Measurements from ENCODE around the gene SLAMF1.
A peak's percentile ranks its signal among the peaks of the same experiment; 100 is the strongest.
"Not testable (repeated sequence)": the region's sequence is repeated elsewhere in the genome, so short reads cannot be mapped to it uniquely, and the experiment has no call there.

Gene SLAMF1

DNA sequence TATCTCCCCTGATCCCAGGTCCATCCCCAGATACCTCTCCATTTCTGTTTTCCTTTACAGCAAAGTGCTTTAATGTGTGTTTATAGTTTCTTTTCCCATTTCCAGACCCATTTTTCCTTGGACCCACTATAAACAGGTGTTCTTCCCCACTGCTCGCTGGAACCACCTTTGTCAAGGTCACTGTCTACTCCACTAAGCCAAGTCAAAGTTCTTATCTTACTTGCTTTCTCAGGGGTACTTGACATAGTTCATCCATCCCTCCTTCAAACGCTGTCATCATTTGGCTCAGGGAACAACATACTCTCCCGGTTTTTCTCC is 8.3 kb downstream of the SLAMF1 start:
- DNase-seq, result no peak

DNA sequence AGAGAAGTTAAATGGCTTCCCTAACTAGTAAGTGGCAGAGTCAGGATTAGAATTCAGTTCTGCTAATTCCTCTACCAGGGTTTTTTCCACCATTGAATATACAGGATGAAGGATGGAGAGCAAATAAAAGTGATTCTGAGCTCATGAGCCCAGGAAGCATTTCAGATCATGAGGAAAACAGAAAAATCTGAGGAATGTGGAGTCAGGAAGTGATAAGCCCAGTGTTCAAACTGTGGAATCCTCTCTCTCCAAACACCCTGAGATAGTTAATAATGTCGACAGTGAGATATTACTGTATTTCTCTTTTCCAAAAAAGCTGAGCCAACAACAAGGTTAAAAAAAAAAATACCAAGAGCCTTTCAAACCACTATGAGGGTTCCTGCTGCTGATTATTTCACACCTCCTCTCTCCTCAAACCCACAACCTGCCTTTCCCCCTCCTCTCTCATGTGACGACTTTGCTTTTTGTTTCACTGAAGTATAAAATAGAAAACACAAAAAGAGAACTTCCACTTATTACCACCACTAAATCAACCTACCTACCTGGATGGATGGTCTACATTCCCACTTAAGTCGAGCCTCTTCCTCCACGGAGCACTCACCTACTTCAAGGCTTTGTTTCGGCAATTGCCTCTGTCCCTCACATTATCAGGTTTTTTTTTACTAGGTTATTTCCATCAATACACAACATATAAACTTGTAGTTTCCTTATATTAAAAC is 8.9 kb downstream of the SLAMF1 start:
- DNase-seq, result peak; percentile 3

DNA sequence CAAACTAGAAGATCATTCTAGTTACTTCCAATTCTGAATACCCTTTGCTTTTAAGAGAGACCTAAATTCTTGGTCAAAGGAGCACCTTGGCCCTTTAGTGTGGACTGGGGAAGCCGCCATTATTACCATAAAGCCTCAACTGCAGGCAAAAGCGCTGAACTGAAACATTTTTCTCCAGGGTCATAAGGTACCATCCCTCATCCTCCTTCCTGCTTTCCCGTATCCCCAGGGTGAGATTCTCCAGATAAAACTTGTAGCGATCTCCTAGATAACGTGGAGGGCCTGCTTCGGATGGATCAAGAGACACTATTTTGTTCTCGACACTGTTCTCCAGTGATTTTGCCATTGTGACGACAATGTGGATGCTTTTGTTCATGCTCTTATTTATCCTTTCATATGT is 9.8 kb downstream of the SLAMF1 start:
- no peak for DNase-seq

DNA sequence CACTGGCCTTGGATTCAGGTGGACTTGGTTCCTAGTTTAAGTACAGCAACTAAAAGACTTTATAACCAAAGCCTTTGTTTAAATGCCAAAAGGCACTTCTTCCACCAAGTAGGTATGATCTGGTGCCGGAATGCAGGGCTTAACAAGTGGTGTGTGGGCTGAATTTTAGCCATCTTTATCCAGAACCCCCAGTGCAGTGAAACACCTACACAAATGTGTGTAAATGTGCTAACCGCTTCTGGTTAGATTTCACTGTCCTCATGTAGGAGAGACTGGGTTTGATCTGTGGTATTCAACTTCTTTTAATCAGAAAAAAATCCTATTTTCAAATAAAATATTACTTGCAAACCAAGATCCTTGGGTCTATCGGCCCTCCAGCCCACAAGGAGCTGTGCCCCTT is 10.3 kb downstream of the SLAMF1 start:
- DNase-seq, result no peak

DNA sequence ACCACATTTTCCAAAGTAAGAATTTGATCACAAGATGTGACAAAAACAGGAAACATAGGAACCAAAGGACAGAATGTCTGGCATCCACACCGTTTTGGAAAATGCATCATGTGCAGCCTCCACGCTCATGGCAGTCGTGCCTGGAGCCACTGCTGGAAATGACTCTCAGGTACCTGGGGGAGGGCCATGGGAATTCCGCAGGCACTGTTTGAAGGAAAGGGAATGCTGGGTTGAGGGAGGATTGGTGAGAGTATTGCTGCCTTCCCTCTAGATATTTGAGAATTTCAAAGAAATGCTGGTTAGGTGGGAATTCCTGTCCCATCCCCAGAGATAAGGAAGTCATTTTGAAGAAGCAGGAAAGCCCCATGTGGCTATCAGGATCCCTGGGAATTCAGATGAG is 10.8 kb downstream of the SLAMF1 start:
- no peak for DNase-seq

DNA sequence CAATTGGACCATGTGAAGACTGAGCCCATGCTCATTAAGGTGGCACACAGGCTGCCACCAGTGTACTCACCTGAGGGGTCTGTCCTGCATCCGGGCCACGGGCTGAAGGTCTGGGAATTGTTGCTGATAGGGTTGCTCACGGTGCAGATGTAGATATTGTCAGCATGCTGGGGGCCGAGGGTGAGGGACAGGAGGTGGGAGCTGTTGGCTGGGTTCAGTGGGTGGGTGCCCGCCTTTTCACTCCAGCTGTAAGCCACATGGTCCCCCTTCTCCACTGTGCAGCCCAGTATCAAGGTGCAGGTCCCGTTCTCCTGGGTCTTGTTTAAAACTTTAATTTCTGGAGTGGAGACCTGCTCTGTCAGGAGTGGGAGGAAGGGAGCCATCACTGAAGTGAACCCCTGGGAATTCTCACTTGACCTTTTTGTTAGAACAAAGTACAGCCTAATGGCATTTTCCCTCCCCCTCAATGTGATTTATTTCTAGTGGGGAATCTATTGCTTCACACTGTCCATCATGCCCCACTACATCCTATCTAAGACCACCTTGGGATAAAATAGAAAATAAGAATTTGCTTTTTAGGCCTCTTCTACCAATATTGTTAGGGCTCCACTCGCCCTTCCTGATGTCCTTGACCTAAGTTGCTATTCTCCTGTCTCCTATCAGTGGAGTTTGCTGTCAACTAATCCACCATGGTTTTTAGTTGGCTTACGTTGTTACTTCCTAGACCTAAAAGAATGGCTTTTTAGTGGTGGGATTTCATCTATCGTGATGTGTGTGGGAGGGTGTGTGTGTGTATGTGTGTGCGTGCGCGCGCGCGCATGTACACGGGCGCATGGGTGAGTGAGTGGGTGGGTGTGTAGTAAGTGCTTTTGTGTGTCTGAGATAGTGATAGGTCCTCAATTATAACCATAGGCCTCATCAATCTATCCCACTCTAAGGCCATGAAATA is 12.0 kb downstream of the SLAMF1 start:
- DNase-seq, result no peak

DNA sequence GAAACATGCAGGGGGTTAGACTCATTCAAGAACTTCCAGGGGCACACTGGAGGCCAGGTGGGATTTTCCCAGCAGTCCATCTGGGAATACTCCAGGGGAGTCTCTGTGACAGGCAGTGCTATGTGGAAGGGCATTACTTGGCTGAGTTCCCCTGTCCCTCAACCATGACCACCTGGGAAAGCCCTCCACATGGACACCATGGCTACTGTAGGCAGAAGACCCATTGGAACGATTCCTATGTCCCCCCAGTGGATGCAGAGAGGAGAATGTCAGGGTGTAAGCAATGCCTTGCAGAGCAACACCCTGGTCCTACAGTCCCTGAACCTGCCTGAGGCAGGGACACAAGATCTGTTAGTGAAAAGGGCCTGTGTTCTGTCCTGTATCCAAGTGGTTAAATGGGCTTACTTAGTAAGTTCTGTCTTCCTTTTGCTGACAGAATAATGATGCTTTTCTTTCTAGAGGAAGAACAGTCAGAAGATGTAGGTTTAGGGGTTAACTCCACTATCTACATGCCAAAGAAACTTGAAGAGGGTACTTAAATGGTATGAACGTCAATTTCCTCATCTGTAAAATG is 13.4 kb downstream of the SLAMF1 start:
- no peak for DNase-seq

DNA sequence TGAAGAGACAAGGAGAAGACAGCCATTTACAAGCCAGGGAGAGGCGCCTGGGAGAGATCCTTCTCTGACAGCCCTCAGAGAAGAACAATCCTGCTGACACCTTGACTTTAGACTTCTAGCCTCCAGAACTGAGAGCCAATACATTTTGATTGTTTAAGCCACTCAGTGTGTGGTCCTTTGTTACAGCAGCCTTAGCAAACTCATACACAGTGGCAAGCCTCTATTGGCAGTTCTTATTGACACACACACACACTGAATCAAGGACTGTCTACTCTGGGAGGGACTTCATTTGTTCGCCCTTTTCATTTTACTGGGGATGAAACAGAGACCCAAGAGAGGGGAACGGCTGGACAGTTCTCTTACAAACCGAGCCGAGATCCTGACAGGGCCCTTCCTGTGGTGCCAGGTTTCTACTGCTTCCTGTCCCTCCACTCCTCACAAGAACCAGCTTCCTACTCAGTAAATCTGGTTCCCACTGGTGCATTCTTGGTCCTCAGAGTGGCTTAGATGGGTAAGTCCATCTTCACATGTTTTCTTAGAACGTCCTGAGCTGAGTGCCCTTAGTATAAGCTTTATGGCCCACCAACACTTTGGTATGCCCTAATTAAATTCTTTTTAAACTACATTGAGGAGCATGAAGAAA is 14.7 kb downstream of the SLAMF1 start:
- no peak for DNase-seq

DNA sequence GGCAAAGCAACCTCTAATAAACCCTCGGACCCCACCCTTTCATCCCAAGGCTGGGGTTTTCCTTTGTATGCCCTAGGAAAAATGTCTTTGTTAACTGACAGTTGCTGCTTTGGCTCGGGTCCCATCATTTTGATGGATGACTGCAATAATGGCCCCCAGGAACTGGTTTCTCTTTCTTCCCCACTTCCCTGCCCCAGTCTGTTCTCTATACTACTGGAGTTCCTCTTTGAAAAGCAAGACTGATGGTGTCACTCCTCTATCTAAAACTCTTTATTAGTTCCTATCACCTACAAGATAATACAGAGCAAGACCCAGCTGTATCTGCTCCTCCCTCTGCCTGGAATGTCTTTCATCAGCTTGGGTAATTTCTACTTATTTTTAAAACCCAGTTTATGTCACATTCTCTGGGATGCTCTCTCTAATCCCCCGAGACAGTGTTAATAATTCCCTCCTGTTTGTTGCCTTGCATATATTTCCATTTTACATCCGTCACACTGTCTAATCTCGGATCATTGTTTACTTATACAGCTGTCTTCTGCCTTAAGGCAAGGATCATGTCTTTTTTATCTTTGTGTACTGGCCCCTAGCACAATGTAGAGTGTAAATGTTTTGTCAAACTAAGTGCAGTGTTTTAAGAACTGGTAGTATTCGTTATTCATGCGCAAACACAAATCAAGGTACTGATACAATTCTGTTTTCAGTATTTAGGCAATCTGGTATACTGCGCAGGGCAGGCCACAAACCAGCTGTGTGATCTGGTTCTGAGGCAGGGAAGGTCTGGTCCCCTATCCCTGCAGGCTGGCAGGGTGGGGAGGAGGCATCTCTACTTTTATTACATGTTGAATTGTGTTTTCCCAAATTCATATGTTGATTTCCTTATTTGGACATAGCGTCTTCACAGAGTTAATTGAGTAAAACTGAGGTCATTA is 16.1 kb downstream of the SLAMF1 start:
- DNase-seq, result no peak

DNA sequence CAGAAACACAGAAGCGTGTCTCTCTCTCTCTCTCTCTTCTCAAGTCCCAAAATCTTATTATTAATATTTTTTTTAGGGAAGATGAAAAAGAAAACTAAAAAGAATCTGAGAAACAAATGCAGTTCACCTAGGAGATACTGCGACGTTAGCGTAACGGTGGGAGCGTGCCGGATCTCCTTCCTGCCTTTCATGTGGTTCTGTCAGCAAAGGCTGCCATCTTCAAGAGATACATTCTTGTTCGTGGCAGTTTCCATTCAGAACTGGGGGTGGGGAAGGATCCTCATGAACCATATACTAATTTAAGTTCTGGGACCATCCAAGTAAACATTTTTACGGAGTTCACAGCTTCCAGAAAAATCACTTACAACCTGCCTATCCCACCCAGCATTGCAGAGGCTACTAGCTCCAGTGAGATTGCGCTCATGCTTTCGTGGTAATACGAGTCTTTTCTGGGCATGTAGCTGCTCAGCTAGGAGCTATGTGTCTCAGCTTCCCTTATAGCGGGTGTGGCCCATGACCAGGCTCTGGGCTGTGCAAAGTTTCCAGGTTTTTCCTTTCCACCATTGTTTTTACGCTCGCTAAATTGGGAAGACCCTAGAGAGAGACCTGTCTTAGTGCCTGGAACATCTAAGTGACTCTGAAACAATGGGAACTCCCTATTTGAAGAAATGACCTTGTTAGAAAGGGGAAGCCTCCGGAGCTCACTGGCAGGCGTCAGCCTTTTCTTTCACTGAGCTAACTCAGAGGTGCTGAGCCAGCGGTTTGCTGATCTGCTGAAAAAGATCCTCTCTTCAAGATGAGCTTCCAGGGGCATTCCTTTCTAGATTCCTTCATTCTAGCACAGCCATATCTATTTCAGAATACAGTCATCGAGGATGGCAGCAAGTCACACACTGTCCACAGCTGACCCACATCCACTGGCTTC is 17.3 kb downstream of the SLAMF1 start:
- no peak for DNase-seq

DNA sequence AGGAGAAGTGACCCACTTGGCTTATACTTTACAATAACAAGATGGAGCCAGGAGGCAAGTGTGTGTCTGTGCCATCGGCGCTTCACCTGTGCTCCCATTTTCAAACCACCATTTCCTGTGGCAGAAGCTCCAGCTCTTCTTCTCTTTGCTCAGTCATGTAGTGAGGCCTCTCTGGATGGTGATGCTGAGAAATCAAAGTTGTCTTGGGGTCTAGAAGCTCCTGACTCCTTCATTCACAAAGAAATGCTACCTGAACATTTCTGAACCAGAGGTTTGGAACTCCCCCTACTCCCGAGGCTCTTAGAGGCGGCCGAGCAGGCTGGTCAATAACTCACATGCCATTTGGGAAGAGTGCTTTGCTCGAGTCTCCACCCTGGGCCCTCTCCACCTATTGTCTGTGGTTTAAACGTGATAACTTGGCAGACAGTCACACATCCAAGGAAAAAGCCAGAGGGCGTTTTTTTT is 18.0 kb downstream of the SLAMF1 start:
- DNase-seq, result no peak

DNA sequence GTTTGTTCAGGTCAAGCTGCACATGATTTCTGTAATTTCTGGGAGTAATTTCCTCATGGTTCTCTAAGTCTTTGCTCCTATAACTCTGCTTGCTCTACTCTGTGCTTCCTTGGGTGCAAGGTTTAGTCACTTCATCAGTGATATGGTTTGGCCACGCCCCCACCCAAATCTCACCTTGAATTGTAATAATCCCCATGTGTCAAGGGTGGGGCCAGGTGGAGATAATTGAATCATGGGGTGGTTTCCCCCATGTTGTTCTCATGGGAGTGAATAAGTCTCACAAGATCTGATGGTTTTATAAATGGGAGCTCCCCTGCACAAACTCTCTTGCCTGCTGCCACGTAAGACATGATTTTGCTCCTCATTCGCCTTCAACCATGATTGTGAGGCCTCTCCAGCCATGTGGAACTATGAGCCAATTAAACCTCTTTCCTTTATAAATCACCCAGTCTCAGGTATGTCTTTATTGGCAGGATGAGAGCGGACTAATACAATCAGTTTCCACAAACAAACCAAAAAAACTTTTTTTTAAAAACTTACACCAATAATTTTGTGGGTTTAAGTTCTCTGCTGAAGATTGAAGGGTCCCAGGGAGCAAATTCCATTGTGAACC is 19.1 kb downstream of the SLAMF1 start:
- DNase-seq, result not testable (repeated sequence)

DNA sequence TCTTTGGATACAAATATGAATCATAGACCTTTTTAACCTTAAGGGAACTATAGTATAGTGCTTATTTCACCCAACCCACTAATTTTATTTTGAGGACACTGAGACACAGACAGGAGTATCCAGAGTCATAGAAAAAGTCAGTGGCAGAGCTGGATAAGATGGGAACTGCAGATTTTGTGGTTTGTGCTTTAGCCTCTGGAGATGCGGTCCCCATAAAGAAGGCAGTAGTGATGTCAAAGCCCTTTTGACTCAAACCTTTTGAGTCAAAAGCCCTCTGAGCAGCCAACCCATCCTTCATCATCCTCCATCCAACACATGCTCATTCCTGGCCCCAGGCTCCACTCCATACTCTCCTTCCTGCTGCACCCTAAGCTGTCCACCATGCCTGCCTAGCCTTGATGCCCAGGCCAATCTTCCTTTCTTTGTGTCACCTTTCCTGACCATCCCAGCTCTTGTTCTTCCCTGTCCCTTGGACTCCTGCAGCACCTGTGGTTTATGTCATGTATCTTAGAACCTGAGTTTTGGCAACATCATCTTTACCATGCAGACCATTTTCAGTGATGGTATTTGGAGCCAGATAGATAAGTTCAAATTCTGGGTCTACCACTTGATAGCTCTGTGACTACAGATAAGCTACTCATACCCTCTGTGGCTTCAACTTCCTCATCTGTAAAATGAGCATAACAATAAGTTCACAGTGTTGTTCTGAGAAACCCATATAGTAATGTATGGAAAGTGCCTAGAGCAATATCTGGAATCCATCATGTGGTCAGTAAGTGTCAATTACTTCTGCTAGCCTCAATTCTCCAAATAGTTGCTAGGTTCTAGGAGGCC is 20.1 kb downstream of the SLAMF1 start:
- no peak for DNase-seq

DNA sequence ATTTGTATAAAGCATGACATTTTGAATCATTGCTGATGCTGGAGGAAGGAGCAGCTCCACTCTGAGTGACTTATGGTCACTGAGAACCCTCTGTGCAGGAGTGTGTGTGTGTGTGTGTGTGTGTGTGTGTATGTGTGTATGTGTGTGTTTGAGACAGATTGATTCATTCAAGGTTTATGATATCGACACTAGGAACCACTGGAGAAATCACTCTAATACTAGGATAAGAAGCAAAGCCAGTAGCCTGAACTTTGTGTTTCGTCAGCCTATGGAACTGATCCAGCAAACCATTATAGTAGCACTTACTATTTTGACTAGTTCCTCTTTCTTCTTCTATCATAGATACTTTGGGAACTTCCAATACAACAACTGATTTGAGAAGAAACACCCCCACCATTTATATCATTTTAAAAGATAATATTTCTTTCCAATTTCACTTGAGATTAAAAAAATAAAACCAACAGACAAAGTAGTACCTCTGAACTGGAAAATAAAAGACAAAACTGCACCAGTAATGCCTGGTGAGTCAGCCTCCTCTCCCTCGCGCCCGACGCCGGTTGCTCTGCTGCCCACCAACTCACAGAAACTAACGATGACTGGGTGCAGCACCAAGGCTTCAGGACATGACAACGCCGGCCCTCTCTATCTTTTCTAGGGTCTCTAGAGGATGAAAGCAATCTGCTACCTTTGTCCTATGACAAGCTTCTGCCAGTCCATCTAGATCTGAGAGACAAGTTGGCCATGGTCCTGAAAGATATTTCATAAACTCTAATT is 20.9 kb downstream of the SLAMF1 start:
- DNase-seq, result no peak

DNA sequence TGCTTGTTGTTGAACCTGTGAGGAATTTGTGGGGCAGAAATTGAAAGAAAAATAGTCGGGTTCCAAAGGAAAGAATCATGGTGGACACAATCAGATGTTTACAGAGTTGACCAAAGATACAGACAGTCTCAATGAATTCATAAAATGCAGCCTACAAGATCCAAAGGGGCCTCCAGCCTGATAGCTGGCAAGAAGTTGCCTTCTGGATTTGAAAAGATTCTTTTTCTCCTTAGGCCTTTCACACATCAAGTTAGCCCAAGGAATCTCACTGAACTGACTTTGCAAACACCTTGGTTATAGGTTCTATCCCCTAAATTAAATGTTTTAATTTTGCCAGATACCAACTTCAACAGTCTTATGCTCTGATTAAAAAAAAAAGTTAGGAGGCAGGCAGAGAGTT is 21.5 kb downstream of the SLAMF1 start:
- DNase-seq, result no peak

DNA sequence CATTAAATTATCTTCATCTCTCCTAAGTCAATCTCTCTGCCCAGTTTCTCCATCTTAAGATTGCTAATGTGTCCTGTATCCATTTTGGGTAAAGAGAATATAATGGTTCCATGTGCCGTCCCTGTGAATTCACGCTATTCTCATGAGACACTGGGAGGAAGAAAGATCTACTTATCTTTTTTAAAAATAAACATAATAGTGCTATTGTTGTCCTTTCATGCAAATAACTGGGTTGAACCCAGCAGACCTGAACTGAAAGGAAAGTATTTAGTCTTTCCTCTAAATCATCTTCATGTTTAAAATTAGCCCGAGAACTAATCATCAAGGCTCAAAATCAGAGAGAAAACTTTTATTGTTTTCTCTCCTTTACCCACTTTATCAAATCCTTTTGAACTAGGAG is 22.4 kb downstream of the SLAMF1 start:
- DNase-seq, result no peak

DNA sequence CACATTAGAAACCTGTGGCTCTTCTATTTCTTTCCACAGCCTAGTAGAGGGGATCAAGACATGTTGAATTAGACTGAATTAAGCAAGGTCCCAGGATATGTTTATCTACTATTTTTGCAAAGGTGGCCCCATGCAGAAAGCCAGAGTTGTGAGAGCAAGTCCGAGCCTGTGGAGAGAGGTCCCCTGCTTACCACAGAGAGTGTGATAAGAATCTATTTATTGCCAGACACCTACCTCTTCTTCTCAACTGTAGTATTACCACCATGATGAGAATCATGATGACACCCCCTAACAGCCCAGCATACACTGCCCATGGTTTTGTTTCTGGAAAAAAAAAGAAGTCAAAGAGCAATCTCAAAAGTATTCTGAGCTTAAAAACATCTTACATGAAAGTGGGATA is 23.0 kb downstream of the SLAMF1 start:
- DNase-seq, result no peak

DNA sequence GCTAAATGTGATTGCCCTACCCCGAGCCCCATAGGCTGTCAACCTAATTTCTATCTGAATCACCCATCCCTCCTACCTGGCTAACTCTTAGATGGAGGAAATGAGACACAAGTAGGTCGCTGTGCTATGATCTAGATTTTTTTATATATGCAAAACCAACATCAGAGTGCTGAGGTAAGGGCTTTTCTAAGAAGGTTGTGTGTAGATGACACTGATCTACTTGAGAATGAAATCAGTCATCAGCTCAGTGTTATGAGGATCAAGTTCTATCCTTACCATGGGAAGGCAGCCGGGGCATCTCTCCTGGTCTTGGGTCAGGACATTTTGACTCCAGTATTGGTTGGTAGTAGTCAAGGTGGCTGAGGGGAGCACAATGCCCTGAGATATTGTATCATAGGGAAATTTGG is 23.6 kb downstream of the SLAMF1 start:
- no peak for DNase-seq

All from fibroblast of skin of right biceps (primary cell).